Activated CD4-positive, alpha-beta T cell treated with anti-CD3 and anti-CD28 coated beads, Interleukin-2, Interleukin-4, amounts not matched to agents 100 ng/mL and 50 ng/mL, durations not matched to agents 16 hours and 8 hours (primary cell): ENCODE measurements around the gene CBX7.

ENCODE experiments used
- DNase-seq: peaks from one replicate; pipeline ENCODE4 v3.0.0-alpha.2; 2020; ENCODE audit warnings: low spot score

Gene CBX7

DNA sequence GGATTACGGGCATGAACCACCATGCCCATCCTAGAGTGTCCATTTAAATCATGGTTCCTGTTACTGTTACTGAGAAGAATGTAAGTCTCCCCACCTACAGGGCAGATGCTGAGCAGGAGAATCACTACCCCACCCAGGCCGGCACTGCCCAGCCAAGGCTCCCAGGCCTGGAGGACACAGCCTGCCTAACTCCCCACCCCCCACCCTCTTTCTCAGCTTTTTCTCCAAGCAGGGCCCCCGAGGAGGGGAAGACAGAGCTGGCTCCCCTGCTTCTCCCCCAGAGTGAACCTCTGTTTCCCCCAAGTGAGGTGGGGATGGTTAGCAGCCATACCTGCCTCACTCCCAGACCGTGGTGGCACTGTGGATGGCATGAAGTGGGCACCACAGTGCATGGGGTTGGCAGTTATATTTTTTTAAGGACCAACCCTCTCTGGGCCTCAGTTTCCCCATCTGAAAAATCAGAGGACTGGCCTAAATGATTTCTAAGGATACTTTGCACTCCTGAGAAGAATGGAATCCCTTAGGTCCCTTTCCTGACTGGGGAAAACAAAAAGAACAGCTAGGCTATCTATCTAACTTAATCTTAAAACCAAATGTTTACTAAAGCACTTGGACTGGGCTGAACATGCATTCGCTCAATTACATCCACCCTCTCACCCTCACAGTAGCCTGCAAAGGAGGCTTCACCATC is 5.0 kb downstream of the CBX7 start:
- no peak for DNase-seq

DNA sequence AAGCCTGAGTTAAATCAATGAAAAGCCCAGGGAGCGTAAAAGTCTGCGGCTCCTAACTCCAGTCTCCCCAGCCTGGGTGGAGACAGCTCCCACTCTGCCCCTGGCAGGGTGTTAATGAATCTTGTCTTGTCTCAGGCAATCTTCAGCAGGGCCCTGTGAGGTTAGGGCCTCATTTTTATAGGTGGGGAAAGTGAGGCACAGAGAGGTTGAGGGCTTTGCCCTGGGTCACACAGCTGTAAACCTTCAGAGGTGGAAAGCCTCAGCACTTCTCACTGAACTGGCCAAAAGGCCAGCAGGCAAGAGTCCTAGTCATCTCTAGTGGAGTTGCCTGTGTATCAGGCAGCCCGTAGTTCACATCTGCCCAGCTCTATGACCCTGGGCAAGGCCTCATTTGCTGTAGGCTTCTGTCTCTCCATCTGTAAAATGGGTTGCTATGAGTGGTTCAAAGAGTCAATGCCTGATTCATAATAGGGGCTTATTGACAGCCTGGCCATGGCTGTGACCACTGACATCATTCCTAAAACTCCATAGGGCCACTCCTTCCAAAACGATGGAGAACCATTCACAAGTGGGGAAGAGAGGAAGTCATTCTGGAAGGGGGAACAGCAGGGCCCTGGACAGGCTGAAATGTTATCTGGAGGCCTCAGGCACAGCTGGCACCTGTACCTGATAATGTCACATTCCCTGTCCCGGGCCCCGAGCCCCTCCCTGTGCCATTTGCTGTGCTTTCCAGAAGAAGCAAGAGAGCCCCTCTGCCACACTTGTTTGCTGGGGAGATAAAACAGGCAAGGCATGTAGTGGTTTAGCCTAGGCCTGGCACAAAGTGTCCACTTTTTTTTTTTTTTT is 6.0 kb downstream of the CBX7 start:
- no peak for DNase-seq

- peak; percentile 64 for DNase-seq
These were observed 8.2 kb downstream of the CBX7 start for GRCh38 chr22:39144101-39144767.

GRCh38 chr22:39142088-39142680 is 10.3 kb downstream of the CBX7 start:
- DNase-seq, result no peak

DNA sequence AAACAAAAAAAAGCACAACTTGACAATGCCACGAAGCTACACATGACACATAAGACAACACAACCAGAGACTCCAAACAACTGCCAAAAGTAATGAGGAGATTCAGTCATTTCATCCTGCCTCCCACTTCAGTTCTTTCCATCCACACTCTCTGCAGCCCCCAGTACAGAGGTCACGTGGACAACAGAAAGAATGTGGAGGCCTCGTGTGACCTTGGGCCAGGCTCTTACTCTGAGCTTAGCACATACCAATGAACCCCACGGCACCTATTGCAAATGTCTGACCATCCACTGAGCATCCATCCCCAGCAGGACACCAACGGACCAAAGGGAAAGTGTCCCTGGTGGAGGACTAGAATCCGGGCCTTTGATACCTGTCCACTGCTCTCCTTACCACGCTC is 12.5 kb downstream of the CBX7 start:
- DNase-seq, result no peak

DNA sequence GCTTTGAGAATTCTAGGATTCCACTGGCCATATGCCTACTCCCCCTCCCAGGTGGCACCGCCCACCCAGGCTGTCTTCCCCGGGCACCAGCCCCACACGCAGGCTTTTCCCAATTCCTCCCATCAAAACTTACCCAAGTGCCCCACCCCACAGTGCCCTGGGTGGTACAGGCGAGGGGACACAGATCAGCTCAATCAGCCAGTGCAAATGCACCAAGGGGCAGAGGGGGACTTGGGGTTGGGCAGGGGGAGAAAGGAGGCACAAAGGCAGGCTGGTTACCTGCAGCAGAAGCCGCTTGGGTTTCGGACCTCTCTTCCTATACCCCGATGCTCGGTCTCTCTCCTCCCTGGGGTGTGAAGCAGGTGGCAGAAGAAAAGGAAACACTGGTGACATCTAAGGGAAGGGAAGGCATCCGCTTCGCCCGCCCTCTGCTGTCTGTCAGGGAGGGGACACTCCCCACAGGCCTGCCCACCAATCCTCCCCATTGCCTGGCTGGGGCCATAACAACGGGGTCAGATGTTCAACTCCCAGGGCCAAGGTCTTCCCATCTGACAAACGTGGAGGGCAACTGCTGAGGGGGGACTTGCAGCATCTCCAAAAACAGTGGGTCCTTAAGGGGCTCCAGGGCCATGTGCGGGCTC is 14.0 kb downstream of the CBX7 start:
- DNase-seq, result no peak

GRCh38 chr22:39136317-39136716 is 16.2 kb downstream of the CBX7 start:
- DNase-seq, result no peak

- DNase-seq, result peak; percentile 46
These were observed 17.2 kb downstream of the CBX7 start for GRCh38 chr22:39135092-39135896.

- DNase-seq, result no peak
These were observed 18.0 kb downstream of the CBX7 start for GRCh38 chr22:39134366-39135091.

- DNase-seq, result no peak
These were observed 18.6 kb downstream of the CBX7 start for GRCh38 chr22:39133871-39134270.

DNA sequence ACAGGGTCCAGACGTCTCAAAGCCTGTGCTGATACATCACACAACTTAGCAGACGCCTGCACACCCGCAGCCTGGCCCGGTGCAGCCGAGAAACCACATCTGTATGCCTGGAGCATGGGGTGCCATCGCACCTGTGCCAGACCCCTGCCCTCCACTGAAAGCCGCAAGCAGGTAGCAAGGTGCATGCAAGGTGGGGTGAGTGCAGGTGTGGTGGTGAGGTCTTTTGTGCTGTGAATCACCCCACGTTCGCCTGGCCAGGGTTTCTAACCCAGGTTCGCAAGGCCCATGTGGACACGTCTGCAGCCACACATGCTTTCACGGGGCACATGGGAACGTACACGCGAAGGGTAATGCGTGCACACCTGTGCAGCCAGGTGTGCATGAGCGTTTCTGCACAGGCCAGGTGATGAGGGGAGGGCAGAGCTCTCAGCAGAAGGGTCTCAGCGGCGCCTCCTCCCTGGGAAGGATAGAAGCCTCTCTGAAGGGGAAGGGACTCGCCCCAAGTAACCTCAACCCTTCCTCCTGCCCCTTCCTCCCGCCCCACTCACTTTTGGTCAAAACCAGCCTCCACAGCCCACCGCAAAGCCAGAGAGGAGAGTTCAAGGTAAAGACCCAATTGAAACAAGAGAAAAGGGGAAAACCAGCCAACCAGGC is 19.5 kb downstream of the CBX7 start:
- no peak for DNase-seq

DNA sequence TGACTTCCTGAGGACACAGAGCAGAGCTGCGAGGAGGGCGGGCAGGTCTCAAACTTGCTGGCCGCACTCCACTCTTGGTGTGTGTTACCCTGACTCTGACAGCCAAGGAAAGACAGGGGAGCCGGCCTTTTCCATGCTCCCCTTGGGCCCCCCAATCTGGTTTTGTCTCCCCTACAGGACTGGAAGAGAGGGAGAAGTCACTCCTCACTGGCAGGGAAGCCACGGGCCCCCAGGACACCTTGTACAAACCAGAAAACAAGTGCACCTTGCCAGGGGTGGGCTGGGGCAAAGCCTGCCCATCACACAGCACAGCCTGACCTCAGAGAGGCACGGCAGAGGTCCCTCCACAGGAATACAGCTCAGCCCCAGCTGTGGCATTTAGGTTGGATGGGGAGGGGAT is 20.2 kb downstream of the CBX7 start:
- no peak for DNase-seq

DNA sequence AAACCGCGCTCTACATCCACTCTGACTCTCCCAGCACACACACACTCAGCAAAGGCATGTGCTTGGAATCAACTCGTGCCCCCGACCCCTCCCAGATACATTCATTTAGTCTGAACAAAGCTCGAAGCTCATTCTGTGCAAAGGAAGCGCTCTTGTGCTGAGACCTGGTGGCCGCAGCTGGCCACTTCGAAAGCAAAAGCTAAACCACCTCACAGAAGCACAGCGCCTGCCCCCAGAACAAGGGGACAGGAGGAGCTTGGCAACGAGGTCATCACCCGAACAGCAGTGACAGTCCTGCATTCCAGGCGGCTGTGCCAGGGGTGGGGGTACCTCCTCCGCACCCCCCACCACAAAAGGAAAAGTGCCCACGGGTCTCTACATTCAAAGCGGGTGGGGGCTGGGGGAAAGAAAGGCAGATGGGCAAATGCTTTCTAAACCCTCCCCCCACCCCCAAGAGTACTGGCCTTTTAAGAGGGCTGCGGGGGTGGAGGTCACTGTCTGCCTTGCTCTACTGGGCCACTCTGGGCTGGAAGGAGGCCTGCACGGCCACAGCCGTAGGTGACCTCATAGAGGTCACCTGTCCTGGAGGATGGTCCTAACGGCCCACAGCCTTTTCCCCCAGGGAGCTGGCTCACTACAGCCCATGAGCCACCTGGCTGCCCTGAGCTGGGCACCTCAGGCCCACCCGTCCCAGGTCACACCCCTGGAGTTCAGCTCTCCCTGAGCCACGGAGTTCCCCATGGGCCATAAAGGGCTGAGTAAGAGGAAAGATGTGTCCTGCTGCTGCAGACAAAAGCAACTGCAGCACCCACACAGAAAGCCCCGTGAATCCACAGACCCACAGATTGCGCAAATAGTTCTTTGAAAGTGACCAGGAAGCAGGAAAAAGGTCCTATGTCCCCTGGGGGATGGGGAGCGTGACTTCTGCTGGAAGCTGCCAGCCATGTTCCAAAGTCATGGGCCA is 21.3 kb downstream of the CBX7 start:
- DNase-seq, result no peak

DNA sequence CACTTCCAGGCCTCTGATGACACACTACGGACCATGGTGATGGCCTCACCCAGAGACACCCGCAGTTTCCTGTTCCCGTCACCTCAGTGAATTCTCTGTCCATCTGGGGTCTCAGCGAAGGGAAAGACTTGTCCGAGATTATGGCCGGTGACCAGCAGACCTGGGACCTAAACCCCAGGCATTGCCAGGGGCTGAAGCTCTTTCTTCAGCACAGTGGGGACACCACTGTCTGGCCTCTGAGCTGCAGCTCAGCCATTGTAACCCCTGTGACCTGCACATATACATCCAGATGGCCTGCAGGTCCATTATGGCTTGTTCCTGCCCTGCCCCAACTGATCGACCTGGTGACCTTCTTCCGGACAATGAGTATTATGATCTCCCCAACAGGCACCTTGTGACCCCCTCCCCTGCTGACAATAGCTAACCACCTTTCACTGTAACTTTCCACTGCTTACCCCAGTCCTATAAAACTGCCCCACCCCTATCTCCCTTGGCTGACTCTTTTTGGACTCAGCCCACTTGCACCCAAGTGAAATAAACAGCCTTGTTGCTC is 22.3 kb downstream of the CBX7 start:
- no peak for DNase-seq

DNA sequence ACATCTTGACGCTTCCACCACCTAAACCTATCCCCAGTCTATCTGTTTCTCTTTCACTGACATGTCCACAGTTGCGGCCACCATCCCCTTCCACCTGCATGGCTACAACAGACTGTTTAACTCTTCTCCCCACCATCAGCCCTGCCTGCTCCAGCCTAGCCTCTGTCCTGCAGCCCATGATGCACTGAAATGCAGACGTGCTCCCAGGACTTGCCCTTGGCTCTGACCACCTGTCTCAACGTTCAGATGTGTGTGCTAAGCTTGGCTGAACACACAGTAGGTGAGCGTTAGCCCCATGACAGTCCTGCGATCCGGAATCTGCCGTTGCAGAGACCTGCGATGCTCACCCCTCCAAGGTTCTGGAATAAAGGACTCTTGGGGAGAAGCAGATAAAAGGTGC is 22.7 kb downstream of the CBX7 start:
- no peak for DNase-seq

DNA sequence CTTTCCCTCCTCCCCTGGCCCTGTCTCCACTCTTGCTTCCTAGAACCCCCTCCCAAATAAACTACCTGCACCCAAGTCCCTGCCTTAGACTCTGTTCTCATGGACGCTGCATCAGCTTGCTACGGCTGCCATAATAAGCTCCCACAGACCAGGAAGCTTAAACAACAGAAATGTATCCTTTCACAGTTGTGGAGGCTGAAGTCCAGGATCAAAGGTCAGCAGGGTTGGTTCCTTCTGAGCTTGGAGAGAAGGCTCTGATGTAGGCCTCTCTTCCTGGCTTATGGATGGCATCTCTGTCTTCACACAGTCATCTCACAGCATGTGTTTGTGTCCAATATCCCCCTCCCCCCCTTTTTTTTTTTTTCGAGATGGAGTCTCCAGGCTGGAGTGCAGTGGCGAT is 23.4 kb downstream of the CBX7 start:
- DNase-seq, result no peak

- no peak for DNase-seq
These were observed 24.0 kb downstream of the CBX7 start for GRCh38 chr22:39128508-39128907.

- DNase-seq, result no peak
These were observed 26.9 kb downstream of the CBX7 start for GRCh38 chr22:39125622-39126021.
